Uterus (tissue), 4 donors: Measurements from ENCODE around the gene MYCBPAP. TPM values are rescaled to one million over a fixed set of nuclear protein-coding genes. Genes with fewer than 3 reads are reported as not detected.
A peak's percentile ranks its signal among the peaks of the same experiment; 100 is the strongest.

Source experiments
- DNase-seq, 2 donors: peaks; one replicate each; pipeline ENCODE4 v3.0.0-alpha.2; 2019 to 2020
- H3K27ac ChIP-seq, 2 donors: fragments of 200-600 bp; sonication (generic); 1 replicate in 1 of 2; 2 replicates in 1 of 2; pipeline ENCODE4 v1.5.1; 2016 to 2018
- H3K27me3 ChIP-seq, 2 donors: fragments of 200-600 bp; sonication (generic); one replicate each; pipeline ENCODE4 v1.5.1; 2018 to 2019; ENCODE audit warnings: control low read depth in 1 of 2
- H3K36me3 ChIP-seq, 2 donors: fragments of 200-600 bp; sonication (generic); one replicate each; pipeline ENCODE4 v1.5.1; 2019; ENCODE audit warnings: control low read depth in 1 of 2
- H3K4me1 ChIP-seq, 2 donors: fragments of 200-600 bp; sonication (generic); one replicate each; pipeline ENCODE4 v1.5.1; 2018 to 2019; ENCODE audit warnings: control low read depth in 1 of 2
- H3K4me3 ChIP-seq, 2 donors: fragments of 200-600 bp; sonication (generic); 1 replicate in 1 of 2; 2 replicates in 1 of 2; pipeline ENCODE4 v1.5.1; 2018 to 2019; ENCODE audit warnings: mild to moderate bottlenecking in 1 of 2
- H3K9me3 ChIP-seq, 2 donors: fragments of 200-600 bp; sonication (generic); one replicate each; pipeline ENCODE4 v1.5.1; 2019; ENCODE audit warnings: control low read depth in 1 of 2
- POLR2A ChIP-seq, 2 donors: fragments of 450-650 bp; IDR thresholded peaks; one replicate each; pipeline ENCODE4 v1.6.1; 2016; ENCODE audit warnings: antibody characterized with exemption in 2 of 2, mild to moderate bottlenecking in 1 of 2, moderate library complexity in 1 of 2
- intact Hi-C: fragments of 100-400 bp; cut with DNase I; formaldehyde crosslinking; loops from one replicate; pipeline ENCODE4 v1.15.1; 2023; ENCODE audit warnings: low total_unique reads
- total RNA-seq, 4 donors: library from RNA; depleted of rRNA in 3 of 4; stranded (reverse); fragments of >200 nt in 3 of 4; gene quantifications; one replicate each; pipeline versions ENCODE4 v1.1.0 to v1.2.4, GENCODE V29; 2014 to 2023
- TF ChIP-seq, protein P1 (sequence below), 4 experiments: fragments of 200-600 bp in 2 of 4; fragments of 450-650 bp in 2 of 4; sonication (generic) in 2 of 4; IDR thresholded peaks; one replicate each; pipeline ENCODE4 v1.5.1; 2016 to 2019; ENCODE audit warnings: antibody characterized with exemption in 4 of 4, mild to moderate bottlenecking in 2 of 4, moderate library complexity in 1 of 4
- donor health status: DM: yes; HTN: yes; CAD: no.

Gene MYCBPAP
- total RNA-seq, 4 donors from 2014 or later, result 2.7 to 11.5 (median 5.1) TPM

GRCh38 chr17:50498021-50498874, 10.0 kb upstream of the MYCBPAP start:
- H3K9me3 ChIP-seq, result no peaks in the 10 kb centered on the region
- intact Hi-C loops, result no loop called here
- no peaks in the 10 kb centered on the region for H3K27me3 ChIP-seq
- H3K36me3 ChIP-seq, result no peaks in the 10 kb centered on the region
- H3K4me3 ChIP-seq, result no peak overlapping the region
- no peaks in the 10 kb centered on the region for H3K4me1 ChIP-seq
- no peak for DNase-seq
- TF ChIP-seq, protein P1, sequence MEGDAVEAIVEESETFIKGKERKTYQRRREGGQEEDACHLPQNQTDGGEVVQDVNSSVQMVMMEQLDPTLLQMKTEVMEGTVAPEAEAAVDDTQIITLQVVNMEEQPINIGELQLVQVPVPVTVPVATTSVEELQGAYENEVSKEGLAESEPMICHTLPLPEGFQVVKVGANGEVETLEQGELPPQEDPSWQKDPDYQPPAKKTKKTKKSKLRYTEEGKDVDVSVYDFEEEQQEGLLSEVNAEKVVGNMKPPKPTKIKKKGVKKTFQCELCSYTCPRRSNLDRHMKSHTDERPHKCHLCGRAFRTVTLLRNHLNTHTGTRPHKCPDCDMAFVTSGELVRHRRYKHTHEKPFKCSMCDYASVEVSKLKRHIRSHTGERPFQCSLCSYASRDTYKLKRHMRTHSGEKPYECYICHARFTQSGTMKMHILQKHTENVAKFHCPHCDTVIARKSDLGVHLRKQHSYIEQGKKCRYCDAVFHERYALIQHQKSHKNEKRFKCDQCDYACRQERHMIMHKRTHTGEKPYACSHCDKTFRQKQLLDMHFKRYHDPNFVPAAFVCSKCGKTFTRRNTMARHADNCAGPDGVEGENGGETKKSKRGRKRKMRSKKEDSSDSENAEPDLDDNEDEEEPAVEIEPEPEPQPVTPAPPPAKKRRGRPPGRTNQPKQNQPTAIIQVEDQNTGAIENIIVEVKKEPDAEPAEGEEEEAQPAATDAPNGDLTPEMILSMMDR (IDR thresholded peaks at IDR 0.05), result no peak
- no peak for TF ChIP-seq POLR2A (IDR thresholded peaks at IDR 0.05)
- H3K27ac ChIP-seq, result no peak overlapping the region

DNA sequence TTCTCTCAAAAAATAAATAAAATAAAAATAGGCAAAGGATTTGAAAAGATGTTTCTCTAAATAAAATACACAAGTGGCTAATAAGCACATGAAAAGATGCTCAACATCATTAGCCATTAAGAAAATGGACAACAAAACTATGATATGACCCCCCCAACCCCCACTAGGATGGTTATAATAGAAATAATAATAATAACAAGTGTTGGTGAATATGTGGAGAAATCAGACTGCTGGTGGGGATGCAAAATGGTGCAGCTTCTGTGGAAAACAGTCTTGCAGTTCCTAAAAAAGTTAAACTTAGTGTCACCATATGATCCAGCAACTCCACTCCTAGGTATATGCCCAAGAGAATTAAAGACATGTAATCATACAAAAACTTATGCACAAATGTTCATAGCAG, 9.0 kb upstream of the MYCBPAP start:
- intact Hi-C loops, result no loop called here
- H3K4me3 ChIP-seq, result no peak overlapping the region
- H3K9me3 ChIP-seq, result no peaks in the 10 kb centered on the region
- H3K27me3 ChIP-seq, result no peaks in the 10 kb centered on the region
- H3K36me3 ChIP-seq, result no peaks in the 10 kb centered on the region
- no peak for DNase-seq
- H3K4me1 ChIP-seq, result no peaks in the 10 kb centered on the region
- TF ChIP-seq, protein P1 (IDR thresholded peaks at IDR 0.05), result no peak
- no peak for TF ChIP-seq POLR2A (IDR thresholded peaks at IDR 0.05)
- no peak overlapping the region for H3K27ac ChIP-seq

- Histone ChIP-seq H3K4me3 (no peak overlapping the region), H3K27ac (no peak overlapping the region), H3K9me3 (no peaks in the 10 kb centered on the region), H3K27me3 (no peaks in the 10 kb centered on the region), H3K36me3 (no peaks in the 10 kb centered on the region), H3K4me1 (no peaks in the 10 kb centered on the region)
- DNase-seq, result no peak
- no peak for TF ChIP-seq POLR2A (IDR thresholded peaks at IDR 0.05)
- TF ChIP-seq, protein P1 (IDR thresholded peaks at IDR 0.05), result no peak
- intact Hi-C loops, result no loop called here
Measured at GRCh38 chr17:50499721-50500120, 8.5 kb upstream of the MYCBPAP start.

GRCh38 chr17:50501054-50501453, 7.2 kb upstream of the MYCBPAP start:
- H3K9me3 ChIP-seq, result no peaks in the 10 kb centered on the region
- H3K36me3 ChIP-seq, result no peaks in the 10 kb centered on the region
- no peak for DNase-seq
- intact Hi-C loops, result no loop called here
- no peaks in the 10 kb centered on the region for H3K4me1 ChIP-seq
- no peak overlapping the region for H3K27ac ChIP-seq
- no peaks in the 10 kb centered on the region for H3K27me3 ChIP-seq
- TF ChIP-seq, protein P1 (IDR thresholded peaks at IDR 0.05), result peak in 2 of 4 experiments; percentile 10 to 14
- no peak for TF ChIP-seq POLR2A (IDR thresholded peaks at IDR 0.05)
- no peak overlapping the region for H3K4me3 ChIP-seq

- Histone ChIP-seq H3K36me3 (no peaks in the 10 kb centered on the region), H3K9me3 (no peaks in the 10 kb centered on the region), H3K4me3 (no peak overlapping the region), H3K27ac (no peak overlapping the region), H3K27me3 (no peaks in the 10 kb centered on the region), H3K4me1 (no peaks in the 10 kb centered on the region)
- intact Hi-C loops, result no loop called here
- no peak for DNase-seq
- TF ChIP-seq, protein P1 (IDR thresholded peaks at IDR 0.05), result no peak
- no peak for TF ChIP-seq POLR2A (IDR thresholded peaks at IDR 0.05)
Measured at GRCh38 chr17:50502301-50502990, 5.8 kb upstream of the MYCBPAP start.
